Neutrophil (primary cell): ENCODE data around the gene AKNAD1.

Source experiments
- H3K27ac ChIP-seq: fragments of 200-600 bp; sonication (generic); 2 replicates; pipeline ENCODE4 v1.5.1; 2016; ENCODE audit warnings: mild to moderate bottlenecking, moderate library complexity
- H3K27me3 ChIP-seq: fragments of 200-600 bp; sonication (generic); 2 replicates; pipeline ENCODE4 v1.6.0; 2016; ENCODE audit warnings: mild to moderate bottlenecking
- H3K36me3 ChIP-seq: fragments of 200-600 bp; sonication (generic); 2 replicates; pipeline ENCODE4 v1.5.1; 2017
- H3K4me1 ChIP-seq, 2 experiments: fragments of 200-600 bp in 1 of 2; sonication (generic) in 1 of 2; 1 replicate in 1 of 2; 2 replicates in 1 of 2; pipeline versions ENCODE4 v1.5.1 to v1.6.1; 2013 to 2016; ENCODE audit warnings: low read depth in 1 of 2, low read length in 1 of 2, mild to moderate bottlenecking in 1 of 2, moderate library complexity in 1 of 2; ENCODE audit not compliant: control insufficient read depth in 1 of 2, insufficient read depth in 1 of 2
- H3K4me3 ChIP-seq, 2 experiments: fragments of 200-600 bp in 1 of 2; sonication (generic) in 1 of 2; 1 replicate in 1 of 2; 2 replicates in 1 of 2; pipeline ENCODE4 v1.5.1; 2013 to 2016; ENCODE audit warnings: low read depth in 1 of 2, low read length in 1 of 2, mild to moderate bottlenecking in 1 of 2, moderate library complexity in 1 of 2
- H3K9me3 ChIP-seq: fragments of 200-600 bp; sonication (generic); 2 replicates; pipeline ENCODE4 v1.5.1; 2016
- TF ChIP-seq, protein P1 (sequence below): fragments of 200-600 bp; sonication (generic); IDR thresholded peaks from 2 replicates; pipeline ENCODE4 v1.5.1; 2016; ENCODE audit warnings: antibody characterized with exemption

Gene AKNAD1

GRCh38 chr1:108882837-108883236 is 25.9 kb upstream of the AKNAD1 start:
- Histone ChIP-seq H3K4me3 (no peak overlapping the region), H3K4me1 (peaks cover 31 to 32% of the 10 kb centered on the region in 2 experiments), H3K9me3 (no peaks in the 10 kb centered on the region), H3K36me3 (no peaks in the 10 kb centered on the region), H3K27ac (no peak overlapping the region), H3K27me3 (no peaks in the 10 kb centered on the region)
- TF ChIP-seq, protein P1, sequence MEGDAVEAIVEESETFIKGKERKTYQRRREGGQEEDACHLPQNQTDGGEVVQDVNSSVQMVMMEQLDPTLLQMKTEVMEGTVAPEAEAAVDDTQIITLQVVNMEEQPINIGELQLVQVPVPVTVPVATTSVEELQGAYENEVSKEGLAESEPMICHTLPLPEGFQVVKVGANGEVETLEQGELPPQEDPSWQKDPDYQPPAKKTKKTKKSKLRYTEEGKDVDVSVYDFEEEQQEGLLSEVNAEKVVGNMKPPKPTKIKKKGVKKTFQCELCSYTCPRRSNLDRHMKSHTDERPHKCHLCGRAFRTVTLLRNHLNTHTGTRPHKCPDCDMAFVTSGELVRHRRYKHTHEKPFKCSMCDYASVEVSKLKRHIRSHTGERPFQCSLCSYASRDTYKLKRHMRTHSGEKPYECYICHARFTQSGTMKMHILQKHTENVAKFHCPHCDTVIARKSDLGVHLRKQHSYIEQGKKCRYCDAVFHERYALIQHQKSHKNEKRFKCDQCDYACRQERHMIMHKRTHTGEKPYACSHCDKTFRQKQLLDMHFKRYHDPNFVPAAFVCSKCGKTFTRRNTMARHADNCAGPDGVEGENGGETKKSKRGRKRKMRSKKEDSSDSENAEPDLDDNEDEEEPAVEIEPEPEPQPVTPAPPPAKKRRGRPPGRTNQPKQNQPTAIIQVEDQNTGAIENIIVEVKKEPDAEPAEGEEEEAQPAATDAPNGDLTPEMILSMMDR: no peak

- H3K36me3 ChIP-seq: no peaks in the 10 kb centered on the region
- TF ChIP-seq, protein P1: no peak
- H3K4me1 ChIP-seq: peaks cover 38 to 39% of the 10 kb centered on the region in 2 experiments
- no peaks in the 10 kb centered on the region for H3K27me3 ChIP-seq
- peak overlapping the region; percentile 66 for H3K27ac ChIP-seq
- H3K4me3 ChIP-seq: no peak overlapping the region
- H3K9me3 ChIP-seq: no peaks in the 10 kb centered on the region
Measured at GRCh38 chr1:108881369-108881768, 24.5 kb upstream of the AKNAD1 start.

- Histone ChIP-seq H3K4me3 (no peak overlapping the region), H3K9me3 (no peaks in the 10 kb centered on the region), H3K4me1 (peaks cover 41 to 43% of the 10 kb centered on the region in 2 experiments), H3K36me3 (no peaks in the 10 kb centered on the region), H3K27me3 (no peaks in the 10 kb centered on the region), H3K27ac (peak overlapping the region; percentile 66)
- TF ChIP-seq, protein P1: no peak
Measured at GRCh38 chr1:108880850-108881249, 24.0 kb upstream of the AKNAD1 start.

- no peak overlapping the region for H3K4me3 ChIP-seq
- no peaks in the 10 kb centered on the region for H3K36me3 ChIP-seq
Measured at GRCh38 chr1:108878678-108879077, 21.8 kb upstream of the AKNAD1 start.

GRCh38 chr1:108878160-108878469 is 21.2 kb upstream of the AKNAD1 start:
- no peaks in the 10 kb centered on the region for H3K9me3 ChIP-seq
- H3K4me1 ChIP-seq: peaks cover 41 to 43% of the 10 kb centered on the region in 2 experiments
- H3K27me3 ChIP-seq: no peaks in the 10 kb centered on the region
- peak overlapping the region; percentile 90 to 96 for H3K4me3 ChIP-seq
- H3K36me3 ChIP-seq: no peaks in the 10 kb centered on the region
- TF ChIP-seq, protein P1: no peak
- H3K27ac ChIP-seq: peak overlapping the region; percentile 74

More at GRCh38 chr1:108878678-108879077, 21.8 kb upstream of the AKNAD1 start:
- TF ChIP-seq, protein P1: no peak
- no peak overlapping the region for H3K27ac ChIP-seq
- H3K27me3 ChIP-seq: no peaks in the 10 kb centered on the region
- no peaks in the 10 kb centered on the region for H3K9me3 ChIP-seq
- peaks cover 41 to 43% of the 10 kb centered on the region in 2 experiments for H3K4me1 ChIP-seq
